GM23248 (cell line): ENCODE results near the gene SYNE1.

ENCODE experiments used
- EZH2 ChIP-seq: fragments of 200-600 bp; sonication (generic); IDR thresholded peaks from 2 replicates; pipeline ENCODE4 v1.6.1; 2018; ENCODE audit warnings: antibody characterized with exemption, mild to moderate bottlenecking; ENCODE audit not compliant: insufficient read depth, poor library complexity, severe bottlenecking
- EZH2phosphoT487 ChIP-seq: fragments of 200-600 bp; sonication (generic); IDR thresholded peaks from 2 replicates; pipeline ENCODE4 v1.6.1; 2018; ENCODE audit warnings: antibody characterized with exemption, moderate library complexity, mild to moderate bottlenecking, low read depth; ENCODE audit not compliant: insufficient read depth

- TF ChIP-seq EZH2 (no peak), EZH2phosphoT487 (no peak)
Measured at GRCh38 chr6:152605342-152605741, 31.8 kb downstream of the SYNE1 start.
